Hematopoietic multipotent progenitor cell treated with erythropoietin and hydrocortisone succinate and interleukin-3 and kit ligand, for 17 days (in vitro differentiated cells): Measurements from ENCODE around the gene CD244.

ENCODE experiments used
- DNase-seq: peaks from one replicate; pipeline ENCODE4 v3.0.0-alpha.2; 2015; ENCODE audit warnings: low spot score

Gene CD244

DNA sequence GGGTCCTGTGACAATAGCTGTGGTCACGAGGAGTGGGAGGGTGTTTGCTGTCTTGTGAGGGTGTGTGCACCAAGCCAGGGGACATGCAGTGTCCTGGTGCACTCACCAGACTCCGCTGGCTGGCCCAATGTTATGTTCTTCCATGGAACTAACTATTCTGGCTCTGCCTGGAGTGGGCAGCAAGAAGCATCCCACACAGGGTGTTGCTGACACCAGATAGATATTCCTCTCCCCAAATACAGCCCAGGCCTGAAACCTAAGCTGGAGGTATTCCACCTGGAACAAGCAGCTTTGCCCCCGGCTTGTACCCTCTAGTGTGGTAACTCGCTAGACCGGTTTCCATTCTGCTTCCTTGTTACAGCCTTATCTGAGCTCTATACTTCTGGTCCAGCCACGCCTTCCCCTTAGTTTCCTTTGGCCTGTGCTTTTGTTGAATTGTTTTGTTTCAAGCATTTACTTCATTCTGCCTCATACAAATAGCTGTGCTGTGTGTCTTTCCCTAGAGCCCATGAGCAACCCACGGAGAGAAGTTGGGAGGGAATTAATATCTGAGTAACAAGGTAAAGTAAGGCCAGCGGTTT, 81.4 kb downstream of the CD244 start:
- no peak for DNase-seq

DNA sequence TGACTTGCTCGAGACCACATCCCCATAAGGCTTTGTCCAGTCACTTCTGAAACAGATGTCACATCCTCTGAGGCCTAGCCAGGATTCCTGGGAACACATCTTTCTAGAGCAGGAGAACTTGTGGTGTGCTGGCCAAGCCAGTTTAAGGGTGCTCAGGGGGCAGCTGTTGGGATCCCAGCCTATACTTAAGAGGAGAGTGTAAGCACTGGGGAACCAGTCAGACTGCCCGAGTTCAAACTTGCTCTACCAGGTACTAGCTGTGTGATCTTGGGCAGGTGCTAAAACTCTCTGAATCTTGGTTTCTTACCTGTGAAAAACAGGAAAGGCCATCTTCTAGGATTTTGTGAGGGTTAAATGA, 82.3 kb downstream of the CD244 start:
- no peak for DNase-seq
